HCT116 (cell line): Measurements from ENCODE around the gene ILF2.

Experiments used
- CEBPB ChIP-seq: IDR thresholded peaks from 2 replicates; pipeline ENCODE4 v1.6.1; 2012; ENCODE audit warnings: low read depth
- ELF1 ChIP-seq: IDR thresholded peaks from 2 replicates; pipeline ENCODE4 v1.6.1; 2012; ENCODE audit warnings: low read depth, borderline replicate concordance
- TF ChIP-seq, protein P1 (sequence below), 3 experiments: fragments of 200-600 bp in 1 of 3; sonication (generic) in 1 of 3; IDR thresholded peaks in 2 of 3; conservative IDR thresholded peaks in 1 of 3; 2 replicates each; pipeline ENCODE4 v1.5.1; 2012 to 2017; ENCODE audit warnings: low read depth in 2 of 3, low read length in 2 of 3, antibody characterized with exemption in 1 of 3, borderline replicate concordance in 1 of 3, control low read depth in 1 of 3, mild to moderate bottlenecking in 1 of 3, mixed read lengths in 1 of 3, mixed run types in 1 of 3, moderate library complexity in 1 of 3; ENCODE audit not compliant: insufficient read depth in 1 of 3

DNA sequence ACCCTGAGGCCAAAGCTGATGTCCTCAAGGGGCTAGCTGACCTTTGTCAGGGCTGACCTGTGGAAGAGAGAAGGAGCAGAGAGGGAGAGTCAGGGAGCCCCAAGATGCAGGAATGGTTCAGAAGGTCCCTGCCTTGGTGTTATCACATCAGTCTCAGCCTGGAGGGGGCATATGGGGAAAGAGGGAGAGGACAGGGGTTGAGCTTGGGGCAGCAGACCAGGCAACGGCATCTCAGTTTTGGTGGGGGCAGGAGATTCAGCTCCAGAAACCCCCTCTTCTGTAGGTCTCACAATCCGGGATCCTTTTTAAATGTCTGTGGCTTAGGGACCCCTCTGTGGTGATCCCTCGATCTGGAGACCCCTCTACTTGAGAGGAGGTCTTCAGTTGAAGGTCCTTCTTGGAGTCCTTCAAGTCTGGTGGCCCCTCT lies 44.3 kb downstream of the ILF2 start:
- TF ChIP-seq, protein P1, sequence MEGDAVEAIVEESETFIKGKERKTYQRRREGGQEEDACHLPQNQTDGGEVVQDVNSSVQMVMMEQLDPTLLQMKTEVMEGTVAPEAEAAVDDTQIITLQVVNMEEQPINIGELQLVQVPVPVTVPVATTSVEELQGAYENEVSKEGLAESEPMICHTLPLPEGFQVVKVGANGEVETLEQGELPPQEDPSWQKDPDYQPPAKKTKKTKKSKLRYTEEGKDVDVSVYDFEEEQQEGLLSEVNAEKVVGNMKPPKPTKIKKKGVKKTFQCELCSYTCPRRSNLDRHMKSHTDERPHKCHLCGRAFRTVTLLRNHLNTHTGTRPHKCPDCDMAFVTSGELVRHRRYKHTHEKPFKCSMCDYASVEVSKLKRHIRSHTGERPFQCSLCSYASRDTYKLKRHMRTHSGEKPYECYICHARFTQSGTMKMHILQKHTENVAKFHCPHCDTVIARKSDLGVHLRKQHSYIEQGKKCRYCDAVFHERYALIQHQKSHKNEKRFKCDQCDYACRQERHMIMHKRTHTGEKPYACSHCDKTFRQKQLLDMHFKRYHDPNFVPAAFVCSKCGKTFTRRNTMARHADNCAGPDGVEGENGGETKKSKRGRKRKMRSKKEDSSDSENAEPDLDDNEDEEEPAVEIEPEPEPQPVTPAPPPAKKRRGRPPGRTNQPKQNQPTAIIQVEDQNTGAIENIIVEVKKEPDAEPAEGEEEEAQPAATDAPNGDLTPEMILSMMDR (IDR thresholded peaks at IDR 0.05 in 2 of 3, conservative IDR thresholded peaks at IDR 0.05 in 1 of 3; ENCODE audit: borderline replicate concordance in 1 of 3, insufficient read depth in 1 of 3, low read depth in 2 of 3, low read length in 2 of 3): no peak
- TF ChIP-seq CEBPB (no peak), ELF1 (no peak)
